LNCAP (cell line): ENCODE data around the gene VPS35L.

Experiments used
- TF ChIP-seq, protein P1 (sequence below): fragments of 450-650 bp; IDR thresholded peaks from 2 replicates; pipeline ENCODE4 v1.5.1; 2017; ENCODE audit warnings: mild to moderate bottlenecking

The VPS35L gene

DNA sequence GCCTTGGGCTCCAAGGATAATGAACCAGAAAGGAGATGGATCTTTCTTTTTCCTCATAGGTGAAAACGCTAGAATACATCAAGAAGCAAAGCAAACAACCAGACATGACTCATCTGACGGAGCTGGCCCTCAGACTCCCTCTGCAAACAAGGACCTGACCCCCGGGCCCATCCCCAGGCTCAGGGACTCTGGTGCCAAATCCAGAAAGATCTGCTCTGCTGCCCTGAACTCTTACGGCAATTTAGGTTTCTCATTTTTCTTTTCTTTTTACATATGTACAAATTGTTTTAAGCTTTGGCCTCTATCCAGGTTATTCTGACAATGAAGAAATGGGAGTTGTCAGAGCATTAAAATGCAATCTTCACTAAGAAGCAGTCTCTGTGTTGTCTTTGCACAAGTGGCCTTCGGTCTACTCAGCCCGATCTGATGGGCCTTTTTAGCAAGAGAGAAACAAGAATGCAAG lies 144.8 kb downstream of the VPS35L start:
- TF ChIP-seq, protein P1, sequence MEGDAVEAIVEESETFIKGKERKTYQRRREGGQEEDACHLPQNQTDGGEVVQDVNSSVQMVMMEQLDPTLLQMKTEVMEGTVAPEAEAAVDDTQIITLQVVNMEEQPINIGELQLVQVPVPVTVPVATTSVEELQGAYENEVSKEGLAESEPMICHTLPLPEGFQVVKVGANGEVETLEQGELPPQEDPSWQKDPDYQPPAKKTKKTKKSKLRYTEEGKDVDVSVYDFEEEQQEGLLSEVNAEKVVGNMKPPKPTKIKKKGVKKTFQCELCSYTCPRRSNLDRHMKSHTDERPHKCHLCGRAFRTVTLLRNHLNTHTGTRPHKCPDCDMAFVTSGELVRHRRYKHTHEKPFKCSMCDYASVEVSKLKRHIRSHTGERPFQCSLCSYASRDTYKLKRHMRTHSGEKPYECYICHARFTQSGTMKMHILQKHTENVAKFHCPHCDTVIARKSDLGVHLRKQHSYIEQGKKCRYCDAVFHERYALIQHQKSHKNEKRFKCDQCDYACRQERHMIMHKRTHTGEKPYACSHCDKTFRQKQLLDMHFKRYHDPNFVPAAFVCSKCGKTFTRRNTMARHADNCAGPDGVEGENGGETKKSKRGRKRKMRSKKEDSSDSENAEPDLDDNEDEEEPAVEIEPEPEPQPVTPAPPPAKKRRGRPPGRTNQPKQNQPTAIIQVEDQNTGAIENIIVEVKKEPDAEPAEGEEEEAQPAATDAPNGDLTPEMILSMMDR = no peak

DNA sequence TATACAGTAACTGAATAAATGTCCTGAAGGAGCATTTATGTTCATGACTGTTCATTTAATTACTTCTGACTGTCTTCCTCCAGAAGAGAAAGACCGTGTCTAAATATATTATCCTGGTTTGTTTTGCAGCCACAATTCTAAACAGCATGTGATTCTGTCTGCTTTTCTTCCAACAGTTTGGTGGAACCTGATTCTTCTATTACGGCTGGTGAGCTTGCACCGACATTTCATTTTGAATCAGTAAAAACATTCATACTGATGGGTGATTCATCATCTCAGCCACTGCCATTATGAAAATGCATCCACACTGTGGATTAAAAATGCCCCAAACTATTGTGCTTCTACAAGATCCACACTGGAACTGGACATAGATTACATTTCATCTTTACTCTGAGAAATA lies 145.6 kb downstream of the VPS35L start:
- TF ChIP-seq, protein P1 = no peak

DNA sequence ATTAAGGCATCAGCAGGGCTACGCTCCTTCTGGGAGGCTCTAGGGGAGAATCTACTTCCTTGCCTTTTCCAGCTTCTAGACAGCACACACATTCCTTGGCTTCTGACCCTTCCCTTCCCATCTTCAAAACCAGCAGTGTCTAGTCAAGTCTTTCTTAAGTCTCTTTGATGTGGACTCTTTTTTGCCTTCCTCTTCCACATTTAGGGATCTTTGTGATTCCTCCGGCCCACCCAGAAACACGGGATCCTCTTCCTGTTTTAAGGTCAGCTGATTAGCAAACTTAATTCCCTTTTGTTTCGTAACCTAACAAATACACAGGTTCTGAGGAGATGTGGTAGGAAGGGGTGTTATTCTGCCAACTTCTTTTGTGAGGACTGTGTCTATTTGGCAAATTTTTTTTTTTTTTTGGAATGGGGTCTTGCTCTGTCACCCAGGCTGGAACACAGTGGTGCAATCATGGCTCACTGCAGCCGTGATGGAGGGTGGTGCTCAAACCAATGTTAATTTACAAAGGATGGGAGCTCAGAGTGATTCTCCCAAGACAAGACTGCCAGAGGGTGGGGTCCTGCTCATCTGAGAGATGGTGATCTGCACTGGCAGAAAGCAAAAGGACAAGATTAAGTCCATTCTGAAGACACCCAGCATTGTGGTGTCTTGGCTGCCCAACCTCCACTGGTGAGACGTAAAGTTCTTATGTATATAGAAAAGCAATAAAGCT lies 147.8 kb downstream of the VPS35L start:
- TF ChIP-seq, protein P1 = no peak

DNA sequence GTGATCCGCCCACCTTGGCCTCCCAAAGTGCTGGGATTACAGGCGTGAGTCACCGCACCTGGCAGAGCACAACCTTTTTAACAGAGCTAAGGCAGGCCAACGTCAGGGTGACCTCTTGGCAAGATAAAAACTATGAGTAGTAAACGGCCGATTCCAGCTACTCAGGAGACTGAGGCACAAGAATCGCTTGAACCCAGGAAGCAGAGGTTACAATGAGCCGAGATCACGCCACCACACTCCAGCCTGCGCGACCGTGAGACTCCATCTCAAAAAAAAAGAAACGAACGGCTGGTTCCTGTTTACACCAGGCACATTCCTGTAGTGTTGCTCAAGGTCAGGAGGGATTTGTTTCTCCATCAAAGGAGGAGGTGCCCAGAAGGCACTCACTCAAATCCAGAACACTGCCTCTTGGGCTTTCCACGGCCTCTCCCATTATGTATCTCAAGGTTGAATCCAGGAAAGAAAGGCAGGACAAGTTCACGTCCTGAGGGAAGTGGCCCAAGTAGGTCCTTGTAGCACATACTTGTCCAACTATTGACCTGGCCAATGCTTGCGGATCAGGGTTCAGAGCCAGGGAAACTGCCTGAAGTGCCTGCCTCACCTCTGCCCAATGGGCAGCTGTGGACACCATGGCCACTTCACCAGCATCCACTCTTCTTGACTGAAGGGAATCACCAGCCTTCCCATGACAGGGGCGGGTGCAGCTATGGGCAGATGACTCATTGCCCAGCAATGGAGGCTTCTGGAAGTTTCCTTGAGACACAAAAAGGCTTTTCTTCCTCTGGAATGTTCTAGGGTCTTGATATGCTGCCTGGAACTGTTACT lies 149.0 kb downstream of the VPS35L start:
- TF ChIP-seq, protein P1 = no peak

DNA sequence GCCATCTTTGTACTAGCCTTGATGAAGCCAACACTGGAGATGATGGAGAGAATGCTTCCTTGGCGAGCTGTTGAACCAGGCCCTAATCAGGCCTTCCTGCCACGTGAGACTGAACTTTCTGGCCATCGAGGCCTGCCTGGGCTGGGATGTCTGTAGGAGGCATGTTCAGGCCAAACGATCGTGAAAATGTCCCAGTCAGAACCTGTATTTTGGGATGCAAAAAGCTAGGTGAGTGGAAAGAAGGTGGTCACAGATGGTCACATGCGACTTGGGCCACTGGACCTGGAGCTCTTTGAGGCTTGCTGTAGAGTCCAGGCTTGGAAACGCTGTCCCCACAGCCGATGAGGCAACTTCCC lies 149.6 kb downstream of the VPS35L start:
- TF ChIP-seq, protein P1 = no peak

DNA sequence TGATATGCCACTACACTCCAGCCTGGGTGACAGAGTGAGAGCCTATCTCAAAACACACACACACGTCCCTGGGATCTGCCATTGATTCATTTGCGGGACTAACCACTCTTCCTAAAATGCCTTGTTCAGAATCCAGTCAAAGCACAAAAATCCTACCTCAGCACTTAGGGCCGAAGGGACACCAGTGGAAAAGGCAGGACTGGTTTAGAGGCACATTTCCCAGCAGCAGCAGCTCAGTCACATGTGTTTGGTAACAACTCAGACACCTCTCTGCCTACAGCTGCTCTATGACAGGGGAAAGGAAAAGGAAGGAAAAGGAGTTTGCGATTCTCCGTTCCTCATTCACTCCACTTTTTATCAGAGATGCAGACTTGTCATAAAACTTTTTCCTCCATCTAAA lies 150.3 kb downstream of the VPS35L start:
- TF ChIP-seq, protein P1 = no peak

DNA sequence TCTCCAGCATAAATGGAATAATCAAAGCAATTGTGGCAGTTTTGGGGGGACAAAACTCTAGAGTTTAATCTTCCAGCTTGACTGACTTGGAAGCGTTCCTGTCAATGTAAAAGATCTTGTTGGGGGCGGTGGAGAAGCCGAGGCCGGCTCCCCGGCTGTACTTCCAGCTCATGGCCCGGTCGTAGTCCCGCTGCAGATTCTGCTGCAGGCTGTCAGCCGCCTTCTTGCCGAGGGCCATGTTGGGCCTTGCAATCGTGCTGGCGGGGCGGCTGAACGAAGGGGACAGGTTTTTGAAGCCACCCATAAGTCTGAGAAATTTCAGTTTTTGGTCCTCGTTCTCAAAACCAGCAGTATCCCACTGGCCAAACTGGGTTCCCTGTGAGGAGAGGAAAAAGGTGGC lies 151.3 kb downstream of the VPS35L start:
- TF ChIP-seq, protein P1 = no peak
